Breast epithelium (tissue), 4 donors: ENCODE results near the gene PLCL2. TPM values are rescaled to one million over a fixed set of nuclear protein-coding genes. Genes with fewer than 3 reads are reported as not detected.

Source experiments
- DNase-seq, 2 donors: peaks; one replicate each; pipeline ENCODE4 v3.0.0-alpha.2; 2019; ENCODE audit warnings: low spot score in 2 of 2
- H3K27ac ChIP-seq, 2 donors: fragments of 200-600 bp; sonication (generic) in 1 of 2; one replicate each; pipeline ENCODE4 v1.5.1; 2016 to 2019; ENCODE audit warnings: mild to moderate bottlenecking in 1 of 2
- H3K27me3 ChIP-seq, 2 donors: fragments of 200-600 bp; sonication (generic) in 1 of 2; one replicate each; pipeline versions ENCODE4 v1.5.1 to v1.6.0; 2017 to 2019; ENCODE audit warnings: control low read depth in 1 of 2, mild to moderate bottlenecking in 1 of 2
- H3K36me3 ChIP-seq: fragments of 200-600 bp; one replicate; pipeline ENCODE4 v1.5.1; 2019
- H3K4me1 ChIP-seq, 2 donors: fragments of 200-600 bp; sonication (generic); one replicate each; pipeline ENCODE4 v1.5.1; 2016 to 2019; ENCODE audit warnings: control low read depth in 1 of 2
- H3K4me3 ChIP-seq, 3 donors: fragments of 200-600 bp; sonication (generic); 1 replicate in 2 of 3; 2 replicates in 1 of 3; pipeline ENCODE4 v1.5.1; 2016 to 2019; ENCODE audit warnings: mild to moderate bottlenecking in 3 of 3, moderate library complexity in 2 of 3
- H3K9me3 ChIP-seq, 2 donors: fragments of 200-600 bp; sonication (generic) in 1 of 2; one replicate each; pipeline ENCODE4 v1.5.1; 2016 to 2019; ENCODE audit warnings: control low read depth in 1 of 2
- POLR2A ChIP-seq: fragments of 450-650 bp; IDR thresholded peaks from one replicate; pipeline ENCODE4 v1.6.1; 2016; ENCODE audit warnings: antibody characterized with exemption, mild to moderate bottlenecking, moderate library complexity
- POLR2AphosphoS5 ChIP-seq, 3 donors: sonication (generic); formaldehyde crosslinking; IDR thresholded peaks; one replicate each; pipeline ENCODE4 v1.6.1; 2017; ENCODE audit warnings: antibody characterized with exemption in 3 of 3
- intact Hi-C: fragments of 100-400 bp; cut with DNase I; formaldehyde crosslinking; loops from one replicate; pipeline ENCODE4 v1.15.1; 2023; ENCODE audit warnings: low total_unique reads
- total RNA-seq, 3 donors: library from RNA; depleted of rRNA; stranded (reverse); fragments of >200 nt; gene quantifications; one replicate each; pipeline ENCODE4 v1.1.0, GENCODE V29; 2016
- TF ChIP-seq, protein P1 (sequence below), 3 donors: fragments of 450-650 bp; IDR thresholded peaks; one replicate each; pipeline ENCODE4 v1.5.1; 2016 to 2017; ENCODE audit warnings: antibody characterized with exemption in 3 of 3, mild to moderate bottlenecking in 3 of 3, moderate library complexity in 3 of 3

Gene PLCL2
- total RNA-seq, 3 donors from 2014 or later, result 7.8 to 21.9 (median 17.0) TPM

GRCh38 chr3:16916840-16917239, 32.1 kb downstream of the PLCL2 start:
- intact Hi-C loops, result no loop called here
- TF ChIP-seq, protein P1, sequence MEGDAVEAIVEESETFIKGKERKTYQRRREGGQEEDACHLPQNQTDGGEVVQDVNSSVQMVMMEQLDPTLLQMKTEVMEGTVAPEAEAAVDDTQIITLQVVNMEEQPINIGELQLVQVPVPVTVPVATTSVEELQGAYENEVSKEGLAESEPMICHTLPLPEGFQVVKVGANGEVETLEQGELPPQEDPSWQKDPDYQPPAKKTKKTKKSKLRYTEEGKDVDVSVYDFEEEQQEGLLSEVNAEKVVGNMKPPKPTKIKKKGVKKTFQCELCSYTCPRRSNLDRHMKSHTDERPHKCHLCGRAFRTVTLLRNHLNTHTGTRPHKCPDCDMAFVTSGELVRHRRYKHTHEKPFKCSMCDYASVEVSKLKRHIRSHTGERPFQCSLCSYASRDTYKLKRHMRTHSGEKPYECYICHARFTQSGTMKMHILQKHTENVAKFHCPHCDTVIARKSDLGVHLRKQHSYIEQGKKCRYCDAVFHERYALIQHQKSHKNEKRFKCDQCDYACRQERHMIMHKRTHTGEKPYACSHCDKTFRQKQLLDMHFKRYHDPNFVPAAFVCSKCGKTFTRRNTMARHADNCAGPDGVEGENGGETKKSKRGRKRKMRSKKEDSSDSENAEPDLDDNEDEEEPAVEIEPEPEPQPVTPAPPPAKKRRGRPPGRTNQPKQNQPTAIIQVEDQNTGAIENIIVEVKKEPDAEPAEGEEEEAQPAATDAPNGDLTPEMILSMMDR (IDR thresholded peaks at IDR 0.05), result no peak
- TF ChIP-seq POLR2AphosphoS5 (IDR thresholded peaks at IDR 0.05) (no peak), POLR2A (no peak)
- no peaks in the 10 kb centered on the region for H3K36me3 ChIP-seq
- no peak overlapping the region for H3K4me3 ChIP-seq
- DNase-seq, result no peak
- no peaks in the 10 kb centered on the region for H3K27me3 ChIP-seq
- H3K9me3 ChIP-seq, result no peaks in the 10 kb centered on the region
- no peaks in the 10 kb centered on the region for H3K4me1 ChIP-seq
- H3K27ac ChIP-seq, result no peak overlapping the region

- no peak for TF ChIP-seq POLR2AphosphoS5 (IDR thresholded peaks at IDR 0.05)
- TF ChIP-seq, protein P1 (IDR thresholded peaks at IDR 0.05), result no peak
- no peak for TF ChIP-seq POLR2A
- no peaks in the 10 kb centered on the region for H3K4me1 ChIP-seq
- H3K27ac ChIP-seq, result no peak overlapping the region
- no peak for DNase-seq
- H3K36me3 ChIP-seq, result no peaks in the 10 kb centered on the region
- H3K4me3 ChIP-seq, result no peak overlapping the region
- H3K27me3 ChIP-seq, result no peaks in the 10 kb centered on the region
- intact Hi-C loops, result no loop called here
- no peaks in the 10 kb centered on the region for H3K9me3 ChIP-seq
These were observed 32.6 kb downstream of the PLCL2 start for GRCh38 chr3:16917256-16917935.

GRCh38 chr3:16917980-16918682, 33.4 kb downstream of the PLCL2 start:
- Histone ChIP-seq H3K9me3 (no peaks in the 10 kb centered on the region), H3K4me1 (no peaks in the 10 kb centered on the region), H3K36me3 (no peaks in the 10 kb centered on the region), H3K27me3 (no peaks in the 10 kb centered on the region), H3K27ac (no peak overlapping the region), H3K4me3 (no peak overlapping the region)
- intact Hi-C loops, result no loop called here
- TF ChIP-seq POLR2AphosphoS5 (IDR thresholded peaks at IDR 0.05), result no peak
- no peak for TF ChIP-seq POLR2A
- TF ChIP-seq, protein P1 (IDR thresholded peaks at IDR 0.05), result no peak
- DNase-seq, result no peak

GRCh38 chr3:16918683-16919025, 33.9 kb downstream of the PLCL2 start:
- H3K9me3 ChIP-seq, result no peaks in the 10 kb centered on the region
- intact Hi-C loops, result no loop called here
- H3K4me3 ChIP-seq, result no peak overlapping the region
- no peak for DNase-seq
- H3K4me1 ChIP-seq, result no peaks in the 10 kb centered on the region
- TF ChIP-seq, protein P1 (IDR thresholded peaks at IDR 0.05), result no peak
- no peak for TF ChIP-seq POLR2A
- no peak for TF ChIP-seq POLR2AphosphoS5 (IDR thresholded peaks at IDR 0.05)
- H3K27me3 ChIP-seq, result no peaks in the 10 kb centered on the region
- no peaks in the 10 kb centered on the region for H3K36me3 ChIP-seq
- H3K27ac ChIP-seq, result no peak overlapping the region

GRCh38 chr3:16923112-16923511, 38.4 kb downstream of the PLCL2 start:
- intact Hi-C loops, result no loop called here
- TF ChIP-seq, protein P1 (IDR thresholded peaks at IDR 0.05), result no peak
- no peak for TF ChIP-seq POLR2AphosphoS5 (IDR thresholded peaks at IDR 0.05)
- TF ChIP-seq POLR2A, result no peak
- no peak for DNase-seq
- Histone ChIP-seq H3K4me3 (no peak overlapping the region), H3K36me3 (no peaks in the 10 kb centered on the region), H3K27me3 (no peaks in the 10 kb centered on the region), H3K4me1 (no peaks in the 10 kb centered on the region), H3K9me3 (no peaks in the 10 kb centered on the region), H3K27ac (no peak overlapping the region)
